Measurements from ENCODE around the gene ZCCHC7.

The ZCCHC7 gene

GRCh38 chr9:37212435-37212834 is 92.1 kb downstream of the ZCCHC7 start:
- no peak for DNase-seq

- DNase-seq, result no peak
Measured at GRCh38 chr9:37215381-37215780, 95.0 kb downstream of the ZCCHC7 start.

- DNase-seq, result no peak
Measured at GRCh38 chr9:37215830-37216229, 95.5 kb downstream of the ZCCHC7 start.

- DNase-seq, result no peak
Measured at GRCh38 chr9:37217161-37217560, 96.8 kb downstream of the ZCCHC7 start.

- no peak for DNase-seq
Measured at GRCh38 chr9:37218800-37219425, 98.5 kb downstream of the ZCCHC7 start.

GRCh38 chr9:37220971-37221370 is 100.6 kb downstream of the ZCCHC7 start:
- DNase-seq, result no peak

GRCh38 chr9:37221489-37222106 is 101.2 kb downstream of the ZCCHC7 start:
- no peak for DNase-seq

- no peak for DNase-seq
Measured at GRCh38 chr9:37229455-37229854, 109.1 kb downstream of the ZCCHC7 start.

- DNase-seq, result no peak
Measured at GRCh38 chr9:37229882-37230482, 109.6 kb downstream of the ZCCHC7 start.

- DNase-seq, result no peak
Measured at GRCh38 chr9:37236822-37237221, 116.4 kb downstream of the ZCCHC7 start.

GRCh38 chr9:37238122-37238521 is 117.7 kb downstream of the ZCCHC7 start:
- DNase-seq, result no peak

GRCh38 chr9:37239224-37239859 is 119.0 kb downstream of the ZCCHC7 start:
- no peak for DNase-seq

- DNase-seq, result no peak
Measured at GRCh38 chr9:37239921-37240320, 119.5 kb downstream of the ZCCHC7 start.

GRCh38 chr9:37241340-37241739 is 121.0 kb downstream of the ZCCHC7 start:
- no peak for DNase-seq

GRCh38 chr9:37242089-37242488 is 121.7 kb downstream of the ZCCHC7 start:
- no peak for DNase-seq

GRCh38 chr9:37243588-37244345 is 123.4 kb downstream of the ZCCHC7 start:
- DNase-seq, result no peak

- no peak for DNase-seq
Measured at GRCh38 chr9:37246826-37247225, 126.5 kb downstream of the ZCCHC7 start.

GRCh38 chr9:37248651-37249163 is 128.3 kb downstream of the ZCCHC7 start:
- no peak for DNase-seq

- DNase-seq, result no peak
Measured at GRCh38 chr9:37251452-37251851, 131.1 kb downstream of the ZCCHC7 start.

- DNase-seq, result no peak
Measured at GRCh38 chr9:37253377-37253937, 133.1 kb downstream of the ZCCHC7 start.

- DNase-seq, result no peak
Measured at GRCh38 chr9:37255187-37255586, 134.8 kb downstream of the ZCCHC7 start.
